ENCODE data around the gene SPART.

DNA sequence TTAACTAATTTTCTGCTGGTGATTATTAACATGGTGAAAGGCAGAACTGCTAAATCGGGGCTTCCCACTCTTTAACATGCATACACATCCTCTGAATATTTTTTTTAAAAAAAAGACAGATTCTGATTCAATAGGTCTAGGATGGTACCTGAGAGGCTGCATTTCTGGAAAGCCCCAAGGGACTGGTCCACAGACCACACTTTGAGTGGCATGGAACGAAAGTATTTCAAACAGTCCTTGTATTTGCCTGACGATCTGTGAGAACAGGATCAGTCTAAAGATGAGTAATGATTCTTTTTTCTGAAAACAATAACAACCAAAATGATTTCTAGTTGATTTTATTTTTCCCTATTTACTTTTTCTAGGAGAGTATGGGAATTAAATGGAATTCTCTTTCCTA lies 16.7 kb upstream of the SPART start:
- TF ChIP-seq CTCF (IDR thresholded peaks at IDR 0.05) (no peak), POLR2A (IDR thresholded peaks at IDR 0.05) (no peak)
